SU-DHL-6 (cell line): ENCODE results near the gene SLC26A9.

Experiments used
- CTCF ChIP-seq: fragments of 200-600 bp; sonication (generic); IDR thresholded peaks from one replicate; pipeline ENCODE4 v1.5.1; 2017; ENCODE audit warnings: antibody characterized with exemption, mild to moderate bottlenecking, low read length, moderate library complexity; ENCODE audit not compliant: insufficient read depth, poor library complexity, severe bottlenecking
- EZH2phosphoT487 ChIP-seq: fragments of 200-600 bp; sonication (generic), shearing (Covaris generic); conservative IDR thresholded peaks from 2 replicates; pipeline ENCODE4 v1.6.1; 2018; ENCODE audit warnings: mild to moderate bottlenecking, antibody characterized with exemption, low read length, moderate library complexity, mixed read lengths

- TF ChIP-seq CTCF, result no peak
- TF ChIP-seq EZH2phosphoT487, result no peak
Measured at GRCh38 chr1:205922314-205922713, 20.9 kb downstream of the SLC26A9 start.
